Retina (tissue), 1 donor: ENCODE results near the gene UBAC1.
"Not testable (repeated sequence)": the region's sequence is repeated elsewhere in the genome, so short reads cannot be mapped to it uniquely, and the experiment has no call there.

Experiments
- DNase-seq: peaks from one replicate; pipeline ENCODE4 v3.0.0-alpha.2; 2016

The UBAC1 gene

DNA sequence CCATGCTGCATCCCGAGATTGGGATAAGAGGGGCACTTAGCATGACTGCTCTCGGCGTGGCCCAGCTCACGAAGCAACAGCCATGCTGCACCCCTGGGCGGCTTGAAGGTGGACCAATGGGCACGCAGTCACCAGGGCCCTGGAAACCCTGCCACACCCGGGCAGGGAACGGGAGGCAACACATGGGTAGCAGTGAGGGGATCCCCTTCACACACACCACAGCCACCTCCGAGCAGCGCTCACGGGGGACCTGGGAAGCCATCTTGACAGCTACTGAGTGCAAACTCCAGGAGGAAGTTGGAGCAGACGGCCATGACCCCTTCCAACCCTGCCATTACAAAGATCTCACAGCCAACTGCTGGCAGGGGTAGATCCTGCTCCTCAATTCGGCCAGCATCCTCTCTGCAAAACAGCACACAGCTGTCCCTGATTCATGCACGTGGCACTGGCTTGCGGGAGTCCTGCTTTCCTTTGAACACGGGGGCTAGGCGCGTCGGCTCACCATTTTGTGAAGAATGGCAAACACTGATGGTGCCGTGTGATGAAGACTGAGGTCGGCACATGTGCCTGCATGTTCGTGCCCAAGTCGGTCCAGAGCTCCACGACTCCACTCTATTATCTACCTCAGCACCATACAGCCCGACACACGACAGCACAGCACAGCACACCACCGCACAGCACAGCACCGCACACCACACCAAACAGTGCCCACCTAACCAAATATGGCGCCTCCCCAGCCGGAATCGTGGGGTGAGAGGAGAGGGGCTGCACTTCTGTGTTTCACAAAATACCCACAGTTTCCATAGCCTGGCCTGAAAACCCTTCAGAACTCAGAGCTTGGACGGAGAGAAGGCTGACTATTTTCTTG is 5.0 kb downstream of the UBAC1 start:
- no peak for DNase-seq

DNA sequence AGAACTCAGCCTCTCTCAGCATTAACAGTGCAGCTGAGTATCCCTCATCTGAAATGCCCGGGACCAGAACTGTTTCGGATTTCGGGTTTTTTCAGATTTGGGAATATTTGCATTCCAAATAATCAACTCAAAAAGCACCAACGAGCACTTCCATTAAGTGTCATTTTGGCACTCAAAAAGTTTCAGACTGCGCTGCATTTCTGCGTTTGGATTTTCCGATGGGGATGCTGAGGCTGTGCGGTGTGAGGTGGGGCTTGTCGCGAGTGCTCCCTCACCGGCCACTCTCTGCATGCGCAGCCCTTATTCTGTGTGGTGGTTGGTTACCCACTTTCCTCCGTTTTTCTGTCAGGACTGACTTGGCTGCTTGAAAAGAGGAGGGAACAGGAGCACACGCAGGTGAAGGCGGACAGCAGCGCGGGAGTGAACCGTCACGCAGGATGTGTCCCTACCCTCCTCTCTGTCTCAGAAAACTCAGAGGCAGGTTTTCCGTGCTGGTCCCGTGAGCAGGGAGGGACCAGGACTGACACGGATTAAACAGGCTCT is 8.4 kb downstream of the UBAC1 start:
- DNase-seq, result no peak

DNA sequence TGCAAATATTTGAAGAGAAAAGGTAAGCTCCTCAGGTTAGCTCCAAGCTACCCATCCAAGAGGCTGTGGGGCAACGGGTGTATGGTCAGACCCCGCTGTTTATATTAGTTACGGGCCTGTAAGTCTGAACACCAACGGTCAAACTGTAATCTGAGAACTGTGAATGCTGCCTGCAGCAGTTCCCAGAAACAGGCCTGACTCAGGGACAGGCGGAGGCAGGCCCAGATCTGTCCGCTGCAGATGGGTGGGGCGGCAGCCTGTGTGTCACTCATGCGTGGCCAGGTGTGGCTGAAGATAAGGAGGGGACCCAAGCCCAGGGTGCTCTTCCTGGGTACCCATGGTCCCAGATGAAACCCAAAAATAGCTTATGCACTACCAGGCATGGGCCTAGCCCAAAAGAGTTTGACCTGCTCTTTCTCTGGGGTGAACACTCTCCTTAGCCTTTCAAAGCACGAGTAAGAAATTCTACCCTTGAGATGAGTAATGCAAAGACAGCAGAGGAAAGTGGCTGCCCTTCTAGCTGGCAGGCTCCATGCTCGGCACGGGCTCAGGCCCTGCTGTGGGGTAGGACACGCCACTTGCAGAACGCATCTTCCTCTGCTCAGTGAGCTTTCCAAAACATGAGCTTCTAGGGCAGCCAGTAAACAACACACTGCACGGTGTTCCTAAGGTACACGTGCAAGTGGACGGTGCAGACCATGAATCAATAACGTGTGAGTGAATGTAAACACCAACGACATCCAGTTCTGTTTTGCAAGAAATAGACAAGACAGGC is 9.1 kb downstream of the UBAC1 start:
- no peak for DNase-seq

DNA sequence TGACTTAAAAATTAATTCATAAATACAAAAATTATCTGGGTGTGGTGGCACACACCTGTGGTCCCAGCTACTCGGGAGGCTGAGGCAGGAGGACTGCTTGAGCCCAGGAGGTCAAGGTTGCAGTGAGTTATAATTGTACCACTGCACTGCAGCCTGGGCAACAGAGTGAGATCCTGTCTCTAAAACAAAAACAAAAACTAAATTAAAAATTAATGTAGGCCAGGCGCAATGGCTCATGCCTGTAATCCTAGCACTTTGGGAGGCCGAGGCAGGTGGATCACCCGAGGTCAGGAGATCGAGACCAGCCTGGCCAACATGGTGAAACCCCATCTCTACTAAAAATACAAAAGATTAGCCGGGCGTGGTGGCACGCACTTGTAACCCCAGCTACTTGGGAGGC is 9.9 kb downstream of the UBAC1 start:
- DNase-seq, result not testable (repeated sequence)

DNA sequence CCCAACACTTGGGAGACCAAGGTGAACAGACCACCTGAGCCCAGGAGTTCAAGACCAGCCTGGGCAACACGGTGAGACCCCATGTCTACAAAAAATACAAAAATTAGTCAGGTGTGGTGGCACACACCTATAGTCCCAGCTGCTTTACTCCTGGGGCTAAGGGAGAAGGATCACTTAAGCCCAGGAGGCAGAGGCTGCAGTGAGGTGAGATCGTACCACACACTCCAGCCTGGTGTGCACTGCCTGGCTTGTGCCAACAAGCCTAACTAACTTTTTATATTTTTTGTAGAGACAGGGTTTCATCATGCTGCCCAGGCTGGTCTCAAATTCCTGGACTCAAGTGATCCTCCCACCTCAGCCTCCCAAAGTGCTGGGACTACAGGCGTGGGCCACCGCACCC is 10.3 kb downstream of the UBAC1 start:
- DNase-seq, result not testable (repeated sequence)

DNA sequence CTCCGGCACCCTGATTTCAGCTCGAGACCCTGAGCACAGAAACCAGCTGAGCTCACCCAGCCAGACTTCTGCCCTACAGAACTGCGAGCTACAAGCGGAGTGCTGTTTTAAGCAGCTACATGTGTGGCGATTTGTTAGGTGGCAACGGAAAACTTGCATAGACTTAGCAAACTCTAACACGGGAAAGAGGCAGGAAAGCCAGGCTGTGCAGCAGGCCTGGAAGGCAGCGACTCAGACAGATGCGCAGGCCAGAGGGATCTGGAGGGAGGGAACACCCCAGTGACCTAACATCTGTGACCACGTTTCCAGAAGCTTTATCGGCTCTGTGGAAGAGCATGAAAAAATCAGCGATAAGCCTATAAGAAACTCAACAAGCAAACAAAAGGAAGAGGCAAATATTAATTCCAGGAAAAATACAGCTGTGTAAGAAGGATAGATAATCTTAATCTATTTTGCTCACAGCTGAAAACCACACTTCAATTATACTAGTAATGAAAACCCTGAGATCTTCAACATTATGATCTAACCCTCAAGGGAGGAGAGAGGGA is 11.0 kb downstream of the UBAC1 start:
- no peak for DNase-seq

DNA sequence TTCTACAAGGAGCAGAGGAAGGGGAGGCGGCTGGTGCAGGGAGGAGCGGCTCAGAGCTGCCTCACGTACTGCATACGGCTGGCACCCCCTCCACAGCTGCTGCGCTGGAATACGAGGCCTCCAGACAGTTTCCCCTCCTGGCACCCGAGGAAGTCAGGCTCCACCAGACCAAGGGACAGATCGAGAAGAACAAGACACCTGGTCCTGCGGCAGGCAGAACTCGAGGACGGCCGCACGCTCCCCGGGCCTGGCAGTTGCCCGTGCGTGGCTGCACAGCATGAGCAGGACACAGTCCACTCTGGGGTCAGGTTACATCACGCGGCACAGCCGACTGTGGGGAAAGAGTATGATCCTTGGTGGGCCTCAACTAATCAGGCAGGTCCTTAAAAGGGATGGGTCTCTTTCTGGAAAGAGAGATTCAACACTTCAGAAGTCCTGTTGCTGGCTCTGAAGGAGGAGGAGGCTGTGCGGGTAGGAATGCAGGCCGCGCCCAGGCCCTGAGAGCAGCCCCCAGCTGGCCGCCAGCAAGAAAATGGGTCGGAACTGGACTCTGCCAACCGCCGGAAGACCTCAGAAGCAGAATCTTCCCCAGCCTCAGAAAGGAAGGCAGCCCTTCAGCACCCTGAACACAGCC is 11.6 kb downstream of the UBAC1 start:
- no peak for DNase-seq

DNA sequence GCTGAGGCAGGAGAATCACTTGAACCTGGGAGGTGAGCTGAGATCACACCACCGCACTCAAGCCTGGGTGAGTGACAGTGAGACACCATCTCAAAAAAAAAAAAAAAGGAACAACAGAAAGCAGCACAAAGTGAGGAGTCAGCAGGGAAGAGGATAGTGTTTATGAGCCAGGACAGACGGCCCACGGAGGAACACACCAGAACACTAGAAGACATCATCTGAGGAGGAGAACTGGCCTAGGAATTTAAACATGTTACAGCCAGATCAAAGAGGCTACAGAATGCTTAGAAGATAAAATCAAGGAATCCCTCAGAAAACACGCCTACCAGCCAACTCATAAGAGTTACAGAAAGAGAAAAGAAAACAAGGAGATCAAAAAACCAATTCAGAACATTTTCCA is 12.2 kb downstream of the UBAC1 start:
- DNase-seq, result no peak

DNA sequence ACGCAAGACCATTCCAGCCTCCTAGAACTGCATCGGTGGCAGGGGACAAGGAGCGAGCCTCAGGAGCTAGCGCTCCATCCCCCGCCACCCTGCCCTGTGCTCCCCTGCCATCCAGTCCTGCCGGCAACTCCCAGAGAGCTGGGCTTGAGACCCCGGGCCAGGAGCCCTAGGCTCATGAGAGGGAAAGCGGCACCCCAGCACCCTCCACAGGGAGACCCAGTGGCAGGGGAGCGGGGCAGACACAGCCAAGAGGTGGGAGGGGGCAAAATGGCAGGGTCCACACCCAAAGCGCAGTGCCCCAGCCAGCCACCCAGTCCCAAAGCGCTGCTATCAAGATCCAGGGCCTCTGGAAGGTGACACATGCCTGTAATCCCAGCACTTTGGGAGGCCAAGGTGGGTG is 12.7 kb downstream of the UBAC1 start:
- DNase-seq, result no peak

DNA sequence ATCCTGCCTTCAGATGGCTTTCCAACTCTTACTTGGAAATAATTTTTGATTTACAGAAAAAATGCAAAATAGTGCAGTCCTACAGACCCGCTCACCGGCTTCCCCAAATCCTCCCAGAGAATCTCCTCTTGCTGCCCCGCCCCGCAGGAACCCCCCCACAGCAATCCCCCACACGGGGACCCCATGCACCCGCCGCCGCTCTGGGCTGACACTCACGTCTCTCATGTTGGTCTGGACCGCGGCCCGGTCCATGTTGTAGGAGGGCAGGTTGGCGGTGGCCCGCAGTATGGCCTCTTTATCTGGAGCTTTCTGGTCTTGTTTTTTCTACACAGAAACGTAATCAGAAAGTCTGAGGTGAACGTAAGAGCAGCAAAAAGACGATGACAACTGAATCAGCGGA is 13.6 kb downstream of the UBAC1 start:
- no peak for DNase-seq

DNA sequence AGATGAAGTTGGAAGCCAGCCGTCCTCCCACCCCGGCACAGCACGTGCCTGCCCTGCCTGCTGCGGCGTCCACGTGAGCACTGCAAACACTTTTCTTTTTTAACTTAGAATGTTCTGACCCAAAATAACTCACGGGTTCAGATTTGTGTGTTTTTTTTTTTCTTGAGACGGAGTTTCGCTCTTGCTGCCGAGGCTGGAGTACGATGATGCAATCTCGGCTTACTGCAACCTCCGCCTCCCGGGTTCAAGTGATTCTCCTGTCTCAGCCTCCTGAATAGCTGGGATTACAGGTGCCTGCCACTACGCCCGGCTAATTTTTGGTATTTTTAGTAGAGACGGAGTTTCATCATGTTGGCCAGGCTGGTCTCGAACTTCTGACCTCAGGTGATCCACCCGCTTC is 14.1 kb downstream of the UBAC1 start:
- DNase-seq, result not testable (repeated sequence)

DNA sequence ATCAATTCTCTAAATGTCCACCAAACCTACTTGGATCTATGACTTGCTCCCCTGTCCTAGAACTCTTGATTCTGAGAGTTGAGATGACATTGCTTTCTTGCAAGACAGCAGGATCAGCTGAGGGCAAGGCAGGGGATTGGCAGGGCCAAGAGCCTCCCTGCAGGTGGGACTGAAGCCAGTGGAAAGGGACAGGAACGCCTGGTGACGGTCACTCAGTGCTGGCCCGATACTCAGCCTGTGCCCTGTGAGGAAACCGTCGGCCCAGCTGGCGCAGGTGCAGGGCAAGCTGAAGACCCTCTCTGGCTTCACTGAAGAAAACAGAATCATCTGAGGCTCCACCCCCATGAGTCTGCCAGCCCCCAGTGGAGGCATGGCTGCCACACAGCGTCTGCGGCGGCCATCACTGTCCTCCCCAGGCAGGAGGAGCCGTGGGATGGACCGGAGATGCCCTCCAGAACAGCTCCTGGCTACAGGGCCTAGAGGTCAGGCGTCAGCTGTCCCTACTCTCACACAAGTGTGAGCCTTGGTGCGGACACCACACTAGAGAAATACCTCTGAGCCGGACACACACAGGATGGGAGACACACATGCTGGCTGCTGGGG is 14.7 kb downstream of the UBAC1 start:
- DNase-seq, result no peak

DNA sequence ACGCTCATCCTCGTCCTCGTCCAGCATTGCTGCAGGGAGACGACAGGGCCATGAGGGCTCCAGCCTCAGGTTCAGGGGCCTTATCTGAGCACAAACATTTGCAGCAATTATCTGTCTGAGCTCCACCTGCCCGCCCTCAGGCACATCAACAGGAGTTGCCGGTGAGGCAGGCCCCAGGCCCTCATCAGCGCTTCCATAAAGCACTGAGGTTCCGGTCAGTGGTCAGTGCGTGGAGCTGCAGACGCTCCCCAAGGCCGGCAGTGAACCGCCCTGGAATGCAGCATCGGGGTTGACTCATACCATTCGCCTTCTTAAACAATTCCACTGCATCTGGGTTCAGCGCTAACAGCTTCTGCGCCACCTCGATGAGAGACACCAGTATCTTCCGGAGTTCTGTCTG is 15.2 kb downstream of the UBAC1 start:
- DNase-seq, result no peak

DNA sequence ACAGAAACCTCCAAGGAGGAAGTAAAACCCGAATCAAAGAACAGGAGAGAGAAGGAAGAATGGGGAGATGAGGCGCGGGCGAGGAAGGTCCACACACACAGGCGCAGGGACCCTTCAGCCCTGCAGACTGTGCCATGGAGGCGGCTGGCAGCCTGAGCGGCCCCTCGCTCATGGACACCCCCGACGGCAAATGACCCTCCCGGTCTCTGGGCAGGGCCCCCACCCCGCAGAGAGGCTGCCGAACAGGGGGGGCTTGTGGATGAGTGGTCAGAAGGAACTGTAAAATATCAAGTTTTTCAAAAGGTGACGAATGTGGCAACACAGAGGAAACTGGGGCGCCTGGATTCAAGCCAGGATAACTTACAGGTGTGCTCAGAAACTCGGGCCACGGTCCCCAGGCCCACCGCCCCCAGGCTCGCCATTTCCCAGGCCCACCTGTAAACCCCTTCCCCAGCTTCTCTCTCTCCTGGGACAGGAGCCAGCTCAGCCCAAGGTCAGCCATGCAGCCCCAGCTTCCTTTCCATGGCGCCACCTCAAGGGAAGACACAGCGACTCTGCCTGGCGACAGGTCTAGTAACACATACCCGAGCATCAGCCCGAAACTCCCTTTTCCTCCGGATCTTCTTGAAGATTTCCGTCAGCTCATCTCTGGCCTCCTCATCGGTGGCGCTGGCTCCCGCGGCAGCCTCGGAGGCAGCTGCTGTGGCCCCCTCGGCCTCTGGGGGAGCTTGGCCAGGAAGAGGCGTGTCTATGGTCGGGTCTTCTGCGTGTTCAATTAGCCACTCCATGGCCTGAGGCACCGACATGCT is 16.5 kb downstream of the UBAC1 start:
- DNase-seq, result no peak

DNA sequence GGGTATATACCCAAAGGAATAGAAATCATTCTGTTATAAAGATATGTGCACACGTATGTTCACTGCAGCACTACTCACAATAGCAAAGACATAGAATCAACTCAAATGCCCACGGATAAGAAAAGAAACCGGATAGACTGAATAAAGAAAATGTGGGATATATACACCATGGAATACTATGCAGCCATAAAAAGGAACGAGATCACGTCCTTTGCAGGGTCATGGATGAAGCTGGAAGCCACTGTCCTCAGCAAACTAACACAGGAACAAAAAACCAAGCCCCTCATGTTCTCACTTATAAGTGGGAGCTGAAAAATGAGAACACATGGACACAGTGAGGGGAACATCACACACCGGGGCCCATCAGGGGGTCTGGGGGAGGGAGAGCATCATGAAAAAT is 17.6 kb downstream of the UBAC1 start:
- not testable (repeated sequence) for DNase-seq

DNA sequence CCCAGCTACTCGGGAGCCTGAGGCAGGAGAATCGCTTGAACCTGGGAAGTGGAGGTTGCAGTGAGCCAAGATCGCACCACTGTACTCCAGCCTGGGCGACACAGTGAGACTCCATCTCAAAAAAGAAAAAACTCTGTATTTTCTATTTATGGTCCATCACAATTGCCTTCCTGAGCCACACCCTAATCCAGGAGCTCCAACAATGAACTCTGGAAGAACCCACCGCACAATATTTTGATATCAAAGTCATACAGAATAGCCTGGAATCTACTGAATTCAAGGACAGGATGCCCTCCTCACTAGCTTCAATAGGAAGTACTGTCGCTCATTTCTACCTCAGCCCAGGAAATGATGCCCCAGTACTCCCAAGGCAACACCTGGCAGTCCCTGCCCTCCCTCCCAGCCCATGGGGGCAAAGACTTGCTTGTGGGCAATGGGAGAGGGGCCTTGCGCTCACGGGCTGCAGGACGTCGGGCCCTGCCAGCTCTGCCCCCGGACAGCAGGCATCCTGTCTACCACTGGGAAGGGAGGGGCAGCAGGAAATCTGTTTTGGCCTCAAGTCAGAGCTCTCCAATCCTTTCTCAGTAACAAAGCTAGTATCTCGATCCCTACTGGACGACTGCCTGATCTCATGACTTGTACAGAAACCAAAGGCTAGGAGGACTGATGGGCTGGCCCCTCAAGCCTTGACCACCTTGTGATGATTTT is 19.7 kb downstream of the UBAC1 start:
- DNase-seq, result no peak

DNA sequence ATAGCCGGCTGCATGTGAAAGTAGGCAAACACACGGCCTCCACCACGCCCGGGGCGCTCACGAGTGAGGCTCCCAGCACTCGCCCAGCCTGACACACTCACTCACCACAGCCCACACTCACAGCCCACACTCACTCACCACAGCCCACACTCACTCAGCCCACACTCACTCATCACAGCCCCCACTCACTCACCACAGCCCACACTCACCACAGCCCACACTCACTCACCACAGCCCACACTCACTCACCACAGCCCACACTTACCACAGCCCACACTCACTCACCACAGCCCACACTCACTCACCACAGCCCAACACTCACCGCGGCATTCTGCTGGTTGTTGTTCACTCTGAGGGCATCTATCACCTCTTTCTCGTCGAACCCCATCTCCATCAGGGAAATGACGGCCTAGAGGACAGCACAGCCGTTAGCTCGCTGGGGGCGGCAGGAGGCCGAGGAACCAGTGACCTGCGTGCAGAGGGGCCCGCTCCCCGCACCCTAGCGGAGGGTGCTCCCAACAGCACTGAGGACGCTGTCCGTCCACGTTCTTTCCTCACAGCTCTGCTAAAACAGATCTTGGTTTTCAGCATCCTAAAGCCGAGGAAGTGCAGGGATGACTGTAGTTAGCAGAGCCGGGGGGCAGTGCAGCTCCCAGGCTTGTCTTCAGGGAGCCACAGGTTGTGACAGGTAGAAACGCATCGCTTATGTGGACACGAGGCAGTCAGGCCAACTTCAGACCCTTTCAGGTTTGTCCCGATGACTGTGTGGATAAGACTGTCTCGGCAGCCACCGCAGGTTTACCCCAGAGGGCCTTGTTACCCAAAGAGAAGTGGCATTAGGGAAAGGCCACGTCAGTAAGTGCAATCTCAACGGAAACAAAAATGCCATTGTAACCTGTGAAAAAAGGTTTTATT is 21.6 kb downstream of the UBAC1 start:
- no peak for DNase-seq

DNA sequence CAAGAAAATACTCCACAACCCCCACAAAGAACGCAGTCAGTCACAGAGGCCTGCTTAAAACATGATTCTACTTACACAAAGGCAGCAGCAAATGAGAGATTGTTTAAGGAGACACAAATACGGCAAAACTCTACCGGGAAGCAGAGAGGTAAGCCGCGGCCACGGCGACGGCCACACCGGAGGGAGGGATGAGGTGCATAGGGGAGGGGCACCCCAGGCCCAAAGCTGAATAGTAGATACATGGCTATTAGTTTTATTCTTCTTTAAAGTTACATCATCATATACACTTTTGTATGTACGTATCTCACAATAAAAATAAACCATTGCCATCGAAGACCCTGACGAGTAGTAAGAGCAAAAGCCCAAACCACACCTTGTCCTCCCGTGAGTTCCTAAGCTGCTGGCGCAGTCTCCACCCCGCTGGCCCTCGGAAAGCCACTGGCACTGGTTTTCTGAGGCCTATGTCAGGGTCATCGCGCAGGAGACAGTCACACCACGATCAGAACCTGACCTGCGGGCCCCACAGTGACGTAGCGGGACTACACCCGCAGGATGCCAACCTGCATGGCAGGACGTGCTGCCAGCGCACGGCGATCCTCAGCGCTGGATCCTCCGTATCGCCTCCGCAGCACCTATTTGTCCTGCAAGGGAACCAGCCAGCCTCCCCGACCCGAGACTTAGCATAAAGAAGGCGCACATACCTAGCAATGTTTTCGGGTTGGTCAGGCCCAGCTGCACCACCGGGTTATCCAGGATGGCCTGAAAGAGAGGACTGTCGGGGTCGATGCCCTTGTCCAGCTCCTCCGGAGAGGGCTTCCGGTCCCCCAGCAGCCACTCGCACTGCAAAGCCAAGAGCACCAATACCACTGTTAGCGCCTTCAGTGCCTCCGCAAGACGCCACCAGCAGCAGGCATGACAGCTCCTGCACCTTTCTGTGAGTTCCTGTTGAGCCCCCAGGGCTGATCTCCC is 23.4 kb downstream of the UBAC1 start:
- no peak for DNase-seq

DNA sequence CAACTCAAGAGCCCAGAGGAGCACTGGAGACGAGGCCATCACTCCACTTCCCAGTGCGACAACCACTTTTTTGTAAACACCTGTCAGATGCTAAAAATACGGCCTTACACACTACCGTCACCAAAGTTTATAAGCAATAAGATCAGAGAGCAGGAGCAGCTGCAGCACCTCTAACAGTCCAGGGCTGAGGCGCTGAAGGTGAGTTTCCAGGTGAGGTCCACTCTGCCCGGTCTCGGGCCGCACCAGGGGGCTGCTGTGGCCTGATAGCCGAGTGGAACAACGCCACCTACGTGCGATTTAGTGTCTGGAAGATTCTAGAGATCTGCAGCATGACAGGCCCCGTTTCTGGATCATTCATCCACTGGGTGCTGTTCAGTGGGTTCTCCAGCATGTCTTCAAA is 28.1 kb downstream of the UBAC1 start:
- no peak for DNase-seq
